Endothelial cell of umbilical vein (primary cell): Measurements from ENCODE around the gene RABL6. TPM values are rescaled to one million over a fixed set of nuclear protein-coding genes. Genes with fewer than 3 reads are reported as not detected.

Experiments used
- BruUV-seq: library from RNA; stranded (reverse); fragments of 400-500 nt; replicated peaks from 2 replicates; lab custom pipeline; 2021; lab: Mats Ljungman, UMichigan
- CTCF ChIA-PET: fragments of 300-600, 350-600 bp; sonication (Branson Sonifier 250); formaldehyde crosslinking; loops from one replicate; lab custom pipeline; 2021; ENCODE audit warnings: antibody characterized with exemption, inconsistent platforms; lab: Charles Lee
- POLR2A ChIA-PET: fragments of 300-600, 350-600 bp; sonication (Branson Sonifier 250); formaldehyde crosslinking; loops from one replicate; lab custom pipeline; 2021; ENCODE audit warnings: antibody characterized with exemption, inconsistent platforms; lab: Charles Lee
- DNase-seq: peaks from one replicate; pipeline ENCODE4 v3.0.0-alpha.2; 2011; ENCODE audit warnings: low read depth, low spot score
- FAIRE-seq: peaks from 2 replicates; lab custom pipeline; 2011; peaks lifted over from hg19 to GRCh38; lab: Jason Lieb, UNC
- H2AFZ ChIP-seq: 2 replicates; pipeline ENCODE4 v1.6.0; 2012; ENCODE audit warnings: low read depth, low read length, control low read depth, inconsistent platforms
- H3K27ac ChIP-seq: 2 replicates; pipeline ENCODE4 v1.5.1; 2011; ENCODE audit warnings: low read depth, mild to moderate bottlenecking, control low read depth, low read length, moderate library complexity; ENCODE audit not compliant: insufficient read depth
- H3K27me3 ChIP-seq, 2 experiments: 2 replicates each; pipeline versions ENCODE4 v1.6.0 to v1.6.1; 2011; ENCODE audit warnings: low read length in 2 of 2, mixed read lengths in 1 of 2; ENCODE audit not compliant: control insufficient read depth in 2 of 2, insufficient read depth in 2 of 2
- H3K36me3 ChIP-seq, 2 experiments: 2 replicates in 1 of 2; 3 replicates in 1 of 2; pipeline ENCODE4 v1.5.1; 2011; ENCODE audit warnings: low read length in 2 of 2, mild to moderate bottlenecking in 1 of 2, moderate library complexity in 1 of 2; ENCODE audit not compliant: control insufficient read depth in 2 of 2, insufficient read depth in 2 of 2; ENCODE audit errors: extremely low read depth in 1 of 2
- H3K4me1 ChIP-seq: 3 replicates; pipeline ENCODE4 v1.5.1; 2011; ENCODE audit warnings: mild to moderate bottlenecking, low read length; ENCODE audit not compliant: control insufficient read depth, insufficient read depth; ENCODE audit errors: extremely low read depth
- H3K4me2 ChIP-seq: 2 replicates; pipeline ENCODE4 v1.6.1; 2011; ENCODE audit warnings: low read length, control low read depth, mixed read lengths; ENCODE audit not compliant: insufficient read depth
- H3K4me3 ChIP-seq, 3 experiments: fragments of 200-600 bp in 1 of 3; sonication (generic), shearing (Covaris generic) in 1 of 3; replicated peaks in 1 of 3; 2 replicates each; pipeline ENCODE4 v1.5.1; 2011 to 2016; ENCODE audit warnings: control low read depth in 3 of 3, low read length in 3 of 3, mild to moderate bottlenecking in 2 of 3, inconsistent platforms in 1 of 3, low read depth in 1 of 3, moderate library complexity in 1 of 3; ENCODE audit not compliant: insufficient read depth in 1 of 3
- H3K79me2 ChIP-seq: 2 replicates; pipeline ENCODE4 v1.6.0; 2012; ENCODE audit warnings: low read length, inconsistent platforms; ENCODE audit not compliant: control insufficient read depth, insufficient read depth
- H3K9ac ChIP-seq: replicated peaks from 2 replicates; pipeline ENCODE3; 2011; ENCODE audit warnings: low read length, control low read depth; ENCODE audit not compliant: insufficient read depth; ENCODE audit errors: extremely low read depth
- H3K9me1 ChIP-seq: replicated peaks from 3 replicates; pipeline ENCODE4 v1.6.0; 2011; ENCODE audit warnings: mild to moderate bottlenecking, low read length; ENCODE audit not compliant: control insufficient read depth, insufficient read depth; ENCODE audit errors: extremely low read depth
- H3K9me3 ChIP-seq: replicated peaks from 2 replicates; pipeline ENCODE4 v1.5.1; 2012; ENCODE audit warnings: low read length, inconsistent platforms; ENCODE audit not compliant: control insufficient read depth, insufficient read depth
- H4K20me1 ChIP-seq: replicated peaks from 2 replicates; pipeline ENCODE3; 2011; ENCODE audit warnings: mild to moderate bottlenecking, low read length; ENCODE audit not compliant: control insufficient read depth, insufficient read depth; ENCODE audit errors: extremely low read depth
- EZH2 ChIP-seq: IDR thresholded peaks from 2 replicates; pipeline ENCODE4 v1.6.1; 2012; ENCODE audit warnings: borderline replicate concordance, low read depth, mild to moderate bottlenecking, moderate library complexity, low read length, inconsistent platforms; ENCODE audit not compliant: severe bottlenecking
- FOS ChIP-seq: IDR thresholded peaks from 2 replicates; pipeline ENCODE4 v1.6.1; 2011; ENCODE audit warnings: mild to moderate bottlenecking, low read length, moderate library complexity, borderline replicate concordance; ENCODE audit not compliant: insufficient read depth
- GATA2 ChIP-seq: IDR thresholded peaks from 2 replicates; pipeline ENCODE4 v1.7.0; 2011; ENCODE audit warnings: low read depth, mild to moderate bottlenecking, moderate library complexity, mixed read lengths, low read length; ENCODE audit not compliant: insufficient read length, insufficient read depth
- JUN ChIP-seq: IDR thresholded peaks from 2 replicates; pipeline ENCODE4 v1.6.1; 2011; ENCODE audit warnings: borderline replicate concordance, low read depth; ENCODE audit not compliant: insufficient read length, insufficient read depth
- MAX ChIP-seq: IDR thresholded peaks from 2 replicates; pipeline ENCODE4 v1.6.1; 2011; ENCODE audit not compliant: insufficient read depth, insufficient read length
- MYC ChIP-seq: IDR thresholded peaks from one replicate; pipeline ENCODE4 v1.6.1; 2011; ENCODE audit warnings: mild to moderate bottlenecking, low read depth, low read length
- POLR2A ChIP-seq: IDR thresholded peaks from 2 replicates; pipeline ENCODE4 v1.6.1; 2012; ENCODE audit warnings: low read depth, mild to moderate bottlenecking, control low read depth, low read length
- POLR2AphosphoS5 ChIP-seq: IDR thresholded peaks from 2 replicates; pipeline ENCODE4 v1.6.1; 2012; ENCODE audit warnings: low read depth, mild to moderate bottlenecking, control low read depth, low read length, moderate library complexity; ENCODE audit not compliant: insufficient read depth
- dilution Hi-C: fragments of 300-500 bp; cut with MboI; formaldehyde crosslinking; loops from one replicate; pipeline ENCODE4 v1.15.0; 2019; ENCODE audit warnings: low sequenced_read_pairs; ENCODE audit not compliant: extremely low pct_ligation_motif_present
- intact Hi-C: fragments of 100-400 bp; cut with micrococcal nuclease; formaldehyde crosslinking; loops from one replicate; pipeline ENCODE4 v1.10.0; 2022
- polyA plus RNA-seq, 4 experiments: library from polyadenylated mRNA; depleted of rRNA in 3 of 4; stranded (reverse) in 3 of 4; unstranded in 1 of 4; fragments of >200 nt; gene quantifications; 2 replicates each; pipeline versions ENCODE4 v1.2.1 to v1.2.3, GENCODE V29; 2011 to 2012; ENCODE audit warnings: missing spikeins in 1 of 4
- total RNA-seq: library from RNA; stranded (reverse); gene quantifications from 2 replicates; pipeline ENCODE4 v1.2.3, GENCODE V29; 2021
- TF ChIP-seq, protein P1 (sequence below), 2 donors: IDR thresholded peaks; 1 replicate in 1 of 2; 2 replicates in 1 of 2; pipeline ENCODE4 v1.5.1; 2011; ENCODE audit warnings: low read length in 2 of 2, mild to moderate bottlenecking in 2 of 2, moderate library complexity in 2 of 2, control low read depth in 1 of 2, inconsistent platforms in 1 of 2, low read depth in 1 of 2; ENCODE audit not compliant: insufficient read depth in 1 of 2; ENCODE audit errors: extremely low read depth in 1 of 2

RABL6 gene
- total and polyA plus RNA-seq, 2 donors (not counting 3 experiments of a cell fraction or from before 2014, with no cell fraction given) = 60.8 to 112 TPM

DNA sequence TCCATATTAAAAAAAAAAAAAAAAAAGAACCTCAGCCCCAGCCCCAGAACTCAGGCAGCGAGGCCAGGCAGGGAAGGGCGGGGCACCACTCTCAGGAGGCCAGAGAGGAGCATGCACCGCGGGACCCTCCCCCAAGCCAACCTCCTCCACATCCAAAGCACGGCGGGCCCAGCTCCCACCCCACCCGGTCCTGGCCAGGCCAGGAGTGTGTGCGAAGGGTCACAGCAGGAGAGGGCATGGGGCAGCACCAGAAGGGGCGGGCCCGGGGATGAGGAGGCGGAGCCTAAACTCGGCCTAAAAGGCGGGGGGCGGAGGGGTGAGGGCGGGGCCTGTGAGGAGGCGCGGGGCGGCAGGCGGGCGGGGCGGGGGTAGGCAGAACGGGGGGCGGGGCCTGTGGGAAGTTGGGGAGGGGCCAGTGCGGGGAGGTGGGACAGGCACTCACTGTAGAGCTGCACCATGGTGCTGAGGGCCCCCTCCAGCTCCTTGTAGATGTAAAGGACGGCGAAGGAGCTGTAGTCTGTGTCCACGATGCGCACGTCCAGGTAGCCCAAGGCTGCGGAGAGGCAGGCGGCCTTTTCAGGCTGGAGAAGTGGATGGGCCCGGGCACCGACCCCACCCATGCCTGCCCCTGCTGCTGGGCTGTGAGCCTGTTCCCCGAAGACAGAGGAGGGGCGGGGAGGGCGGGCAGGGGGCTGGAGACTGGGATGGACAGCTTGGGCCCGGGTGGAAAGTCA is 44.7 kb upstream of the RABL6 start:
- CTCF ChIA-PET = interaction anchor here (1.1 to 1.8 kb wide), 3 partner anchors 9 to 35 kb away, joined by 3 to 5 read pairs (median 4); no protein-coding TSS in a partner anchor
- peak overlapping the region; percentile 40 for H2AFZ ChIP-seq

DNA sequence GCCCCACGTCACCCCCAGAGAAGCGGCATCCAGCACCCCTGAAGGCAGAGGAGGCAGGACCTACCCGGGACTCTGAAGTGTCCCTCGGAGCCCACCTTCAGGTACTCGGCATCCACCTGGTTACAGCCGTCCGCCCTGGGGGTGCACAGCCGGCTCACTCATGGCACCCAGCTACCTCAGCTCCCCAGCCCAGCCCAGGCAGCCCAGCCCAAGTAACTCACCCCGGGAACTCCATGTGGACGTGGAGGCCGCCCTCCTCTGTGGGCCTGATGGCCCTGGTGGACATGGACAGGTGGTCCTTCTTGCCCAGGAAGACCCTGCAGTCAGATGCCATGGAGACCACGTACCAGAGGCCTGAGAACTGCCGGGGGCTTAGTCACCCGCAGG is 44.1 kb upstream of the RABL6 start:
- Histone ChIP-seq H3K27me3 (no peaks in the 10 kb centered on the region), H3K36me3 (no peaks in the 10 kb centered on the region), H3K4me1 (no peaks in the 10 kb centered on the region), H4K20me1 (no peaks in the 10 kb centered on the region), H3K27ac (no peak overlapping the region), H3K4me3 (no peak overlapping the region), H3K4me2 (no peak overlapping the region), H3K9me3 (no peaks in the 10 kb centered on the region), H3K9me1 (no peaks in the 10 kb centered on the region), H2AFZ (no peak overlapping the region), H3K9ac (no peak overlapping the region), H3K79me2 (no peaks in the 10 kb centered on the region)
- no peak for TF ChIP-seq POLR2AphosphoS5
- no peak for TF ChIP-seq MAX
- no peak for TF ChIP-seq FOS
- TF ChIP-seq, protein P1, sequence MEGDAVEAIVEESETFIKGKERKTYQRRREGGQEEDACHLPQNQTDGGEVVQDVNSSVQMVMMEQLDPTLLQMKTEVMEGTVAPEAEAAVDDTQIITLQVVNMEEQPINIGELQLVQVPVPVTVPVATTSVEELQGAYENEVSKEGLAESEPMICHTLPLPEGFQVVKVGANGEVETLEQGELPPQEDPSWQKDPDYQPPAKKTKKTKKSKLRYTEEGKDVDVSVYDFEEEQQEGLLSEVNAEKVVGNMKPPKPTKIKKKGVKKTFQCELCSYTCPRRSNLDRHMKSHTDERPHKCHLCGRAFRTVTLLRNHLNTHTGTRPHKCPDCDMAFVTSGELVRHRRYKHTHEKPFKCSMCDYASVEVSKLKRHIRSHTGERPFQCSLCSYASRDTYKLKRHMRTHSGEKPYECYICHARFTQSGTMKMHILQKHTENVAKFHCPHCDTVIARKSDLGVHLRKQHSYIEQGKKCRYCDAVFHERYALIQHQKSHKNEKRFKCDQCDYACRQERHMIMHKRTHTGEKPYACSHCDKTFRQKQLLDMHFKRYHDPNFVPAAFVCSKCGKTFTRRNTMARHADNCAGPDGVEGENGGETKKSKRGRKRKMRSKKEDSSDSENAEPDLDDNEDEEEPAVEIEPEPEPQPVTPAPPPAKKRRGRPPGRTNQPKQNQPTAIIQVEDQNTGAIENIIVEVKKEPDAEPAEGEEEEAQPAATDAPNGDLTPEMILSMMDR (IDR thresholded peaks at IDR 0.05; ENCODE audit: extremely low read depth in 1 of 2, insufficient read depth in 1 of 2, low read depth in 1 of 2, low read length in 2 of 2) = no peak
- no peak for TF ChIP-seq POLR2A
- TF ChIP-seq MYC = no peak
- TF ChIP-seq JUN = no peak
- no peak for TF ChIP-seq GATA2
- TF ChIP-seq EZH2 = no peak
- POLR2A ChIA-PET = no interaction called here
- BruUV-seq = no TSS peak
- CTCF ChIA-PET = interaction anchor here (1.1 to 1.8 kb wide), 3 partner anchors 9 to 36 kb away, joined by 3 to 5 read pairs (median 4); no protein-coding TSS in a partner anchor
- intact Hi-C loops (no loop called here), dilution Hi-C loops (no loop called here)
- no peak for FAIRE-seq
- DNase-seq = no peak

More for the DNA sequence above, 44.7 kb upstream of the RABL6 start:
- no peak overlapping the region for H3K4me3 ChIP-seq
- H3K9me1 ChIP-seq = no peaks in the 10 kb centered on the region
- H3K9me3 ChIP-seq = no peaks in the 10 kb centered on the region
- H3K4me2 ChIP-seq = no peak overlapping the region
- H3K79me2 ChIP-seq = no peaks in the 10 kb centered on the region
- POLR2A ChIA-PET = no interaction called here
- DNase-seq (peak; percentile 29), FAIRE-seq (no peak)
- no peaks in the 10 kb centered on the region for H3K27me3 ChIP-seq
- H3K36me3 ChIP-seq = no peaks in the 10 kb centered on the region
- TF ChIP-seq JUN = no peak
- TF ChIP-seq POLR2A = no peak
- no peak for TF ChIP-seq POLR2AphosphoS5
- TF ChIP-seq FOS = no peak
- no peak for TF ChIP-seq MYC
- intact Hi-C loops (no loop called here), dilution Hi-C loops (no loop called here)
- no peak overlapping the region for H3K27ac ChIP-seq
- no TSS peak for BruUV-seq
- H3K9ac ChIP-seq = no peak overlapping the region
- H3K4me1 ChIP-seq = no peaks in the 10 kb centered on the region
- no peaks in the 10 kb centered on the region for H4K20me1 ChIP-seq
